GM21360 (cell line): Measurements from ENCODE around the gene ABCC5.
"Not testable (repeated sequence)": the region's sequence is repeated elsewhere in the genome, so short reads cannot be mapped to it uniquely, and the experiment has no call there.

Experiments
- ATAC-seq: cut with Tn5 transposase; IDR thresholded peaks from one replicate; pipeline ENCODE4 v1.9.1; 2021; ENCODE audit warnings: mild to moderate bottlenecking, moderate library complexity; ENCODE audit not compliant: unreplicated experiment

ABCC5 gene

GRCh38 chr3:183896610-183897009, 121.1 kb downstream of the ABCC5 start:
- ATAC-seq: no peak

- no peak for ATAC-seq
These were observed 121.5 kb downstream of the ABCC5 start for GRCh38 chr3:183896184-183896583.

GRCh38 chr3:183895774-183896173, 121.9 kb downstream of the ABCC5 start:
- no peak for ATAC-seq

GRCh38 chr3:183895296-183895695, 122.4 kb downstream of the ABCC5 start:
- ATAC-seq: no peak

GRCh38 chr3:183892610-183893214, 125.0 kb downstream of the ABCC5 start:
- no peak for ATAC-seq

GRCh38 chr3:183885766-183886165, 131.9 kb downstream of the ABCC5 start:
- no peak for ATAC-seq

GRCh38 chr3:183884427-183885296, 133.0 kb downstream of the ABCC5 start, which contains the start of gene PARL:
TSS of gene PARL (minus strand) at chr3:183884880. CDS start at chr3:183884846, 34 bp downstream.
- ATAC-seq: peak; percentile 98

- ATAC-seq: no peak
These were observed 133.6 kb downstream of the ABCC5 start for GRCh38 chr3:183884097-183884426.

- ATAC-seq: no peak
These were observed 134.2 kb downstream of the ABCC5 start for GRCh38 chr3:183883291-183884096.

- no peak for ATAC-seq
These were observed 137.6 kb downstream of the ABCC5 start for GRCh38 chr3:183880121-183880520.

GRCh38 chr3:183879243-183879642, 138.4 kb downstream of the ABCC5 start:
- ATAC-seq: no peak

GRCh38 chr3:183878071-183878470, 139.6 kb downstream of the ABCC5 start:
- no peak for ATAC-seq

- not testable (repeated sequence) for ATAC-seq
These were observed 140.5 kb downstream of the ABCC5 start for GRCh38 chr3:183877227-183877626.

- no peak for ATAC-seq
These were observed 142.3 kb downstream of the ABCC5 start for GRCh38 chr3:183875411-183875810.

GRCh38 chr3:183873914-183874313, 143.8 kb downstream of the ABCC5 start:
- no peak for ATAC-seq

GRCh38 chr3:183871541-183871940, 146.1 kb downstream of the ABCC5 start:
- ATAC-seq: no peak

GRCh38 chr3:183870563-183870962, 147.1 kb downstream of the ABCC5 start:
- no peak for ATAC-seq
